HEK293T (cell line): Measurements from ENCODE around the gene PGM5.

Source experiments
- CTCF ChIA-PET: fragments of 350-600 bp; formaldehyde crosslinking; extraction: SDS; loops from one replicate; lab custom pipeline; 2021; ENCODE audit warnings: antibody characterized with exemption, inconsistent platforms; lab: Yijun Ruan, JAX
- POLR2A ChIA-PET: fragments of 350-600 bp; formaldehyde crosslinking; extraction: SDS; loops from one replicate; lab custom pipeline; 2020; ENCODE audit warnings: antibody characterized with exemption, inconsistent platforms; lab: Yijun Ruan, JAX
- DNase-seq: peaks from one replicate; pipeline ENCODE4 v3.0.0; 2012; ENCODE audit warnings: mixed read lengths; ENCODE audit errors: extremely low spot score
- ARNT ChIP-seq: fragments of 450-650 bp; IDR thresholded peaks from 2 replicates; pipeline ENCODE4 v1.6.1; 2017; ENCODE audit warnings: mild to moderate bottlenecking
- BHLHE40 ChIP-seq: fragments of 450-650 bp; IDR thresholded peaks from 2 replicates; pipeline ENCODE4 v1.6.1; 2016; ENCODE audit warnings: mild to moderate bottlenecking, moderate library complexity, borderline replicate concordance
- CTBP1 ChIP-seq: fragments of 450-650 bp; IDR thresholded peaks from 2 replicates; pipeline ENCODE4 v1.6.1; 2016; ENCODE audit warnings: borderline replicate concordance
- ELF4 ChIP-seq: fragments of 450-650 bp; IDR thresholded peaks from 2 replicates; pipeline ENCODE4 v1.6.1; 2017; ENCODE audit warnings: antibody characterized with exemption
- FOXA1 ChIP-seq: fragments of 450-650 bp; IDR thresholded peaks from 2 replicates; pipeline ENCODE4 v1.6.1; 2016; ENCODE audit warnings: mild to moderate bottlenecking
- FOXK2 ChIP-seq: fragments of 450-650 bp; IDR thresholded peaks from 2 replicates; pipeline ENCODE4 v1.6.1; 2016; ENCODE audit warnings: mild to moderate bottlenecking
- FOXM1 ChIP-seq: fragments of 450-650 bp; IDR thresholded peaks from 2 replicates; pipeline ENCODE4 v1.6.1; 2017; ENCODE audit warnings: mild to moderate bottlenecking, borderline replicate concordance
- HDGF ChIP-seq: fragments of 450-650 bp; IDR thresholded peaks from 2 replicates; pipeline ENCODE4 v1.6.1; 2017; ENCODE audit warnings: antibody characterized with exemption, borderline replicate concordance
- L3MBTL2 ChIP-seq: fragments of 450-650 bp; conservative IDR thresholded peaks from 2 replicates; pipeline ENCODE4 v1.6.1; 2016; ENCODE audit warnings: mild to moderate bottlenecking
- LEF1 ChIP-seq: fragments of 450-650 bp; IDR thresholded peaks from 2 replicates; pipeline ENCODE4 v1.6.1; 2017; ENCODE audit warnings: mild to moderate bottlenecking, borderline replicate concordance
- NFRKB ChIP-seq: fragments of 450-650 bp; IDR thresholded peaks from 2 replicates; pipeline ENCODE4 v1.6.1; 2016; ENCODE audit warnings: mild to moderate bottlenecking, moderate library complexity
- PKNOX1 ChIP-seq: fragments of 450-650 bp; IDR thresholded peaks from 2 replicates; pipeline ENCODE4 v1.6.1; 2016
- SP1 ChIP-seq: fragments of 450-650 bp; IDR thresholded peaks from 2 replicates; pipeline ENCODE4 v1.6.1; 2017
- SUZ12 ChIP-seq: fragments of 450-650 bp; IDR thresholded peaks from 2 replicates; pipeline ENCODE4 v1.6.1; 2016; ENCODE audit warnings: mild to moderate bottlenecking
- TARDBP ChIP-seq: fragments of 450-650 bp; IDR thresholded peaks from 2 replicates; pipeline ENCODE4 v1.6.1; 2016
- ZNF384 ChIP-seq: fragments of 450-650 bp; IDR thresholded peaks from 2 replicates; pipeline ENCODE4 v1.6.1; 2016

PGM5 gene

GRCh38 chr9:68458918-68459317, 102.5 kb downstream of the PGM5 start:
- ChIA-PET POLR2A (no interaction called here), CTCF (no interaction called here)
- DNase-seq = no peak
- TF ChIP-seq FOXM1 = no peak
- no peak for TF ChIP-seq SUZ12
- TF ChIP-seq ARNT = no peak
- TF ChIP-seq FOXA1 = no peak
- TF ChIP-seq LEF1 = no peak
- no peak for TF ChIP-seq FOXK2
- TF ChIP-seq L3MBTL2 = no peak
- TF ChIP-seq TARDBP = no peak
- no peak for TF ChIP-seq SP1
- no peak for TF ChIP-seq ZNF384
- no peak for TF ChIP-seq HDGF
- TF ChIP-seq ELF4 = no peak
- no peak for TF ChIP-seq NFRKB
- no peak for TF ChIP-seq CTBP1
- no peak for TF ChIP-seq PKNOX1
- TF ChIP-seq BHLHE40 = no peak

- DNase-seq = no peak
- CTCF ChIA-PET = no interaction called here
- no peak for TF ChIP-seq HDGF
- no peak for TF ChIP-seq ELF4
- no peak for TF ChIP-seq LEF1
- TF ChIP-seq ZNF384 = no peak
- no peak for TF ChIP-seq CTBP1
- no peak for TF ChIP-seq L3MBTL2
- POLR2A ChIA-PET = no interaction called here
These were observed 105.8 kb downstream of the PGM5 start for GRCh38 chr9:68462105-68462775.

GRCh38 chr9:68470067-68470466, 113.7 kb downstream of the PGM5 start:
- no peak for TF ChIP-seq FOXK2
- TF ChIP-seq ZNF384 = no peak
- no peak for TF ChIP-seq HDGF
- TF ChIP-seq LEF1 = no peak
- no peak for TF ChIP-seq NFRKB
- TF ChIP-seq BHLHE40 = no peak
- TF ChIP-seq FOXA1 = no peak
- TF ChIP-seq PKNOX1 = no peak
- no peak for DNase-seq
- ChIA-PET CTCF (no interaction called here), POLR2A (no interaction called here)

- no peak for DNase-seq
- POLR2A ChIA-PET = no interaction called here
- no peak for TF ChIP-seq NFRKB
- CTCF ChIA-PET = no interaction called here
These were observed 114.2 kb downstream of the PGM5 start for GRCh38 chr9:68470634-68471033.

GRCh38 chr9:68472119-68472518, 115.7 kb downstream of the PGM5 start:
- ChIA-PET CTCF (no interaction called here), POLR2A (no interaction called here)
- TF ChIP-seq L3MBTL2 (no peak), ARNT (no peak), FOXA1 (no peak), BHLHE40 (no peak), ELF4 (no peak), SP1 (no peak), CTBP1 (no peak), FOXK2 (no peak), FOXM1 (no peak), SUZ12 (no peak), TARDBP (no peak), LEF1 (no peak), PKNOX1 (no peak), ZNF384 (no peak), NFRKB (no peak), HDGF (no peak)
- no peak for DNase-seq

- ChIA-PET CTCF (no interaction called here), POLR2A (no interaction called here)
- DNase-seq = no peak
- TF ChIP-seq FOXA1 (no peak), SUZ12 (no peak), ELF4 (no peak), ARNT (no peak), L3MBTL2 (no peak), FOXK2 (no peak), LEF1 (no peak)
These were observed 117.4 kb downstream of the PGM5 start for GRCh38 chr9:68473790-68474189.

- no peak for DNase-seq
- TF ChIP-seq TARDBP (no peak), NFRKB (no peak), L3MBTL2 (no peak), PKNOX1 (no peak), ELF4 (no peak), LEF1 (no peak), ARNT (no peak), SP1 (no peak), BHLHE40 (no peak), ZNF384 (no peak), FOXM1 (no peak), CTBP1 (no peak), HDGF (no peak), FOXA1 (no peak), FOXK2 (no peak), SUZ12 (no peak)
- POLR2A ChIA-PET = no interaction called here
- CTCF ChIA-PET = no interaction called here
These were observed 120.0 kb downstream of the PGM5 start for GRCh38 chr9:68476422-68476821.
